Stomach (tissue), 4 donors: ENCODE measurements around the gene FBN2.

Experiments used
- POLR2A ChIP-seq, 4 donors: fragments of 450-650 bp; IDR thresholded peaks; one replicate each; pipeline ENCODE4 v1.6.1; 2016; ENCODE audit warnings: antibody characterized with exemption in 4 of 4, control low read depth in 2 of 4, mild to moderate bottlenecking in 1 of 4, moderate library complexity in 1 of 4
- TF ChIP-seq, protein P1 (sequence below), 7 experiments: fragments of 450-650 bp in 4 of 7; fragments of 200-600 bp in 3 of 7; sonication (generic) in 3 of 7; IDR thresholded peaks; one replicate each; pipeline ENCODE4 v1.5.1; 2016 to 2019; ENCODE audit warnings: antibody characterized with exemption in 7 of 7, control low read depth in 2 of 7, mild to moderate bottlenecking in 1 of 7

DNA sequence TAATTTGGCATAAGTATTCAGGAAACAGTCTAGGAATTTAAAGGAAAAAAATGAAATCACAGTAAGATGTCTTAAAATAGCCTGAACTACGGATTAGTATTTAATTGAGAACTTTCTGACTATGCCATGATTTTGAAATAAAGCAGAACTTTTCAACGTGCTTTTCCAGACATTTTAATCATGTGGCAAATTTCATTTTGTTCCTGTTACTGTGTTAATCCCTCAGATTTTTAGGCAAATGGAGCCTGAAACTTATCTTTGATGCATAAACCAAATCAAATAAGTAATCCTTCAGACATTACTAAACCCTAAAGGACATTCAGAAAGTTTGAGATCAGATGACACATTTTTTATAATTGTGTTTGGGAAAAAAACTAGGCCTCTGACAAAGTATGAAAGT lies 75.7 kb downstream of the FBN2 start:
- TF ChIP-seq, protein P1, sequence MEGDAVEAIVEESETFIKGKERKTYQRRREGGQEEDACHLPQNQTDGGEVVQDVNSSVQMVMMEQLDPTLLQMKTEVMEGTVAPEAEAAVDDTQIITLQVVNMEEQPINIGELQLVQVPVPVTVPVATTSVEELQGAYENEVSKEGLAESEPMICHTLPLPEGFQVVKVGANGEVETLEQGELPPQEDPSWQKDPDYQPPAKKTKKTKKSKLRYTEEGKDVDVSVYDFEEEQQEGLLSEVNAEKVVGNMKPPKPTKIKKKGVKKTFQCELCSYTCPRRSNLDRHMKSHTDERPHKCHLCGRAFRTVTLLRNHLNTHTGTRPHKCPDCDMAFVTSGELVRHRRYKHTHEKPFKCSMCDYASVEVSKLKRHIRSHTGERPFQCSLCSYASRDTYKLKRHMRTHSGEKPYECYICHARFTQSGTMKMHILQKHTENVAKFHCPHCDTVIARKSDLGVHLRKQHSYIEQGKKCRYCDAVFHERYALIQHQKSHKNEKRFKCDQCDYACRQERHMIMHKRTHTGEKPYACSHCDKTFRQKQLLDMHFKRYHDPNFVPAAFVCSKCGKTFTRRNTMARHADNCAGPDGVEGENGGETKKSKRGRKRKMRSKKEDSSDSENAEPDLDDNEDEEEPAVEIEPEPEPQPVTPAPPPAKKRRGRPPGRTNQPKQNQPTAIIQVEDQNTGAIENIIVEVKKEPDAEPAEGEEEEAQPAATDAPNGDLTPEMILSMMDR (IDR thresholded peaks at IDR 0.05) = no peak
- TF ChIP-seq POLR2A (IDR thresholded peaks at IDR 0.05) = no peak
